Lung (tissue), 12 donors: ENCODE results near the gene RAB3IL1. TPM values are rescaled to one million over a fixed set of nuclear protein-coding genes. Genes with fewer than 3 reads are reported as not detected.

ENCODE experiments used
- ATAC-seq: fragments of 200-7000 bp; cut with Tn5 transposase; one replicate; pipeline ENCODE4 v1.9.1; 2020; ENCODE audit warnings: moderate number of reproducible peaks; ENCODE audit not compliant: insufficient read depth, low FRiP score
- DNase-seq, 3 donors: peaks; one replicate each; pipeline ENCODE4 v3.0.0-alpha.2; 2013 to 2017
- H3K27ac ChIP-seq, 2 donors: one replicate each; pipeline ENCODE4 v1.5.1; 2013; ENCODE audit warnings: mild to moderate bottlenecking in 2 of 2, moderate library complexity in 2 of 2, control low read depth in 1 of 2, inconsistent platforms in 1 of 2, low read depth in 1 of 2, low read length in 1 of 2
- H3K27me3 ChIP-seq, 3 donors: one replicate each; pipeline ENCODE4 v1.5.1; 2013; ENCODE audit warnings: low read length in 2 of 3; ENCODE audit not compliant: control insufficient read depth in 3 of 3, insufficient read depth in 3 of 3
- H3K36me3 ChIP-seq, 4 donors: one replicate each; pipeline ENCODE4 v1.5.1; 2013; ENCODE audit warnings: low read length in 4 of 4, mild to moderate bottlenecking in 1 of 4, moderate library complexity in 1 of 4; ENCODE audit not compliant: control insufficient read depth in 4 of 4, insufficient read depth in 4 of 4
- H3K4me1 ChIP-seq, 5 donors: one replicate each; pipeline ENCODE4 v1.5.1; 2013; ENCODE audit warnings: low read length in 5 of 5, mild to moderate bottlenecking in 2 of 5, moderate library complexity in 1 of 5; ENCODE audit not compliant: control insufficient read depth in 5 of 5, insufficient read depth in 5 of 5
- H3K4me3 ChIP-seq: one replicate; pipeline ENCODE4 v1.5.1; 2013; ENCODE audit warnings: mild to moderate bottlenecking, control low read depth, moderate library complexity
- H3K9ac ChIP-seq, 2 donors: one replicate each; pipeline ENCODE4 v1.5.1; 2013; ENCODE audit warnings: low read length in 2 of 2, control low read depth in 1 of 2; ENCODE audit not compliant: insufficient read depth in 1 of 2
- H3K9me3 ChIP-seq, 4 donors: one replicate each; pipeline ENCODE4 v1.5.1; 2013; ENCODE audit warnings: low read length in 3 of 4, mild to moderate bottlenecking in 1 of 4, moderate library complexity in 1 of 4; ENCODE audit not compliant: control insufficient read depth in 4 of 4, insufficient read depth in 3 of 4
- WGBS, 2 donors: extraction: QIAGEN DNeasy Blood & Tissue Kit; methylation state at CpG; one replicate each; pipeline ENCODE4 v1.1.7; 2013; 5-methylcytosine and 5-hydroxymethylcytosine counted together
- polyA plus RNA-seq, 2 donors: library from polyadenylated mRNA; stranded (reverse); fragments of 200-250 nt; gene quantifications; one replicate each; pipeline ENCODE4 v1.2.1, GENCODE V29; 2013
- total RNA-seq, 2 donors: library from RNA; depleted of rRNA in 1 of 2; stranded (reverse); fragments of >200 nt in 1 of 2; gene quantifications; one replicate each; pipeline ENCODE4 v1.2.1, GENCODE V29; 2014 to 2021
- TF ChIP-seq, protein P1 (sequence below): IDR thresholded peaks from 2 replicates; pipeline ENCODE4 v1.5.1; 2012; ENCODE audit warnings: mild to moderate bottlenecking; ENCODE audit errors: control extremely low read depth, extremely low read depth
- donor health status: control.
- donor health status: control.
- donor health status: Bipolar disorder and iron deficiency.
- donor health status: healthy.
- donor health status: DM: yes; HTN: yes; CAD: no.

The RAB3IL1 gene
- total and polyA plus RNA-seq, 4 donors, result 6.7 to 20.8 (median 9.8) TPM

DNA sequence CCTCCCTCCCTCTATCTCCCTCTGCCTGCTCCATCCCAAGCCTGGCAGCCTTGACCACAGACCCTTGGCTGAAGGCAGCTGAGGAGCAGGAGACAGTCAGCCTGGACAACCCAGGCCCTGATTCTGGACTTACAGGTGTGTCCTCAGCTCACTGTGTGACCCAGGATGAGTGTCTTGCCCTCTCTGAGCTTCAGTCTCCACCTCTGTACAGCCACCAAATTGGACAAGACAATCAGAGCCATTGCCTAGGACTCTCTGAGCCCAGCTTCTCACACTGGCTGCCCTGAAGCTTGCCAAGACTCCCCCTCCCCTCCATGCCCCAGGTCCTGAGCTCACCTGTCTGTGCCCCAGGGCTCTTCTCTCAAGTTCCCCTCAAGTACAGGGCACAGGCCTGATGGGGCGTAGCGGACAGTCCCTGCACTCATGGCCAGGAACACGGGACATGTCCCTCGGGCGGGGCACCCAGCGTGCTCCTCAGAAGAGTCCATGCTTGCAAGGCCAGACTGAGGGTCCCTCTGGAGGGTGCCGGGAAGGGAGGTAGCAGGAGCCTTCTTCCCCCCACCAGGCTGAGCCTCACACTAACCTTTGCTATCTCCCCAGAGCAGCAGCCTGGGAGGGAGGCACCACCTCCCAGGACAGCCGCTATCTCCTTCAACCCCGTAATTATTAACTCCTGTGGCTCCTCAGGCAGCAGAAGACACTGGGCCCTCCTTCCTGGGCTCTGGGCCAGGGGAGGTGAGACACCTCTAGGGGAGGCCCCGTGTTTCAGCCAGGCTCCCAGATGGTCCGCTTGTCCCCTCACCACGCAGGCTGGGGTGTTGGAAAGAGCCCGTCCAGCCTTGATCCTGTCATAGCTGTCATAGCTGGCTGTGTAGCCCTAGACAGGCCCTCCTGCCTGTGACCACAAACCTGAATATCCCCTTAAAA lies 2.6 kb upstream of the RAB3IL1 start:
- DNase-seq (no peak), ATAC-seq (no peak)
- Histone ChIP-seq H3K27ac (peak overlapping the region in 1 of 2 donors; percentile 37), H3K27me3 (peaks cover 0 to 18% (median 0%) of the 10 kb centered on the region in 3 donors), H3K9me3 (no peaks in the 10 kb centered on the region), H3K9ac (no peak overlapping the region), H3K36me3 (no peaks in the 10 kb centered on the region), H3K4me1 (peaks cover 5 to 34% (median 19%) of the 10 kb centered on the region in 5 donors), H3K4me3 (no peak overlapping the region)
- WGBS, 2 donors, result 76 to 90% methylated on average over 13 of the region's 13 CpGs
- TF ChIP-seq, protein P1, sequence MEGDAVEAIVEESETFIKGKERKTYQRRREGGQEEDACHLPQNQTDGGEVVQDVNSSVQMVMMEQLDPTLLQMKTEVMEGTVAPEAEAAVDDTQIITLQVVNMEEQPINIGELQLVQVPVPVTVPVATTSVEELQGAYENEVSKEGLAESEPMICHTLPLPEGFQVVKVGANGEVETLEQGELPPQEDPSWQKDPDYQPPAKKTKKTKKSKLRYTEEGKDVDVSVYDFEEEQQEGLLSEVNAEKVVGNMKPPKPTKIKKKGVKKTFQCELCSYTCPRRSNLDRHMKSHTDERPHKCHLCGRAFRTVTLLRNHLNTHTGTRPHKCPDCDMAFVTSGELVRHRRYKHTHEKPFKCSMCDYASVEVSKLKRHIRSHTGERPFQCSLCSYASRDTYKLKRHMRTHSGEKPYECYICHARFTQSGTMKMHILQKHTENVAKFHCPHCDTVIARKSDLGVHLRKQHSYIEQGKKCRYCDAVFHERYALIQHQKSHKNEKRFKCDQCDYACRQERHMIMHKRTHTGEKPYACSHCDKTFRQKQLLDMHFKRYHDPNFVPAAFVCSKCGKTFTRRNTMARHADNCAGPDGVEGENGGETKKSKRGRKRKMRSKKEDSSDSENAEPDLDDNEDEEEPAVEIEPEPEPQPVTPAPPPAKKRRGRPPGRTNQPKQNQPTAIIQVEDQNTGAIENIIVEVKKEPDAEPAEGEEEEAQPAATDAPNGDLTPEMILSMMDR, result no peak

DNA sequence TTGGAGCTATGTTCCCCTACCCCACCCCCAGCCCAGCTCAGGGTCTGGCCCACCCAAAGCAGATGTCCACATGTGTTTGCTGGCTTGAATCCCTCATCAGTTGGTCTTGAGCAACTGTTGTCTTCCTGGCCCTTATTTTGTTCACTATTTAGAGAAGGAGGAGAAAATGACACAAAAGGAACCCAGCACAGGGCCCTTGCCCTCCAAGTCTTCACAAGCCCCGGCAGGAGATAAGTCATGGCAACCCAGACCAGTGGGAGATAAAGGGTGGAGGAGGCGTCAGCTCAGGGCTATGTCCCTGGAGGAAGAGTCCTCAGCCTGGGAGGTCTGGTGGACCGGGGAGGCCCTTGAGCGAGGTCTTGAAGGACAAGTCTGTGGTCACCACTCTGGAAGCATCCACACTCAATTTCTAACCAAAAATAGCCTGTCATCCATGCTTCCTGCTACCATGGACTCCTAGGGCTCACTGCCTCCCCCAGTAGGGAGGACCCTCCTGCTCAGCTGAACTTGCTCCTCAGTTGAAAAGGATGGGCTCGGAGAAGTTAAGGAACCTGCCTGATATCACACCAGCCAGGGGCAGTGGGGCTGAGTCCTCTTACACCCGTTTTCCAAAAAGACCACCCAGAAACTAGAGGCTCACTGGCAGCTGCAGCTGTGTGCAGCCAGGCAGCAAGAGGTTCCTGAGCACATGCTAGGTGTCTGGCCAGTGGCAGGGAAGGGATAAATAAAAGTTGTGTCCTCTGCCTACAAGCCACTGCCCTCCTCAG lies 1.8 kb upstream of the RAB3IL1 start:
- no peak overlapping the region for H3K9ac ChIP-seq
- peaks cover 0 to 18% (median 0%) of the 10 kb centered on the region in 3 donors for H3K27me3 ChIP-seq

DNA sequence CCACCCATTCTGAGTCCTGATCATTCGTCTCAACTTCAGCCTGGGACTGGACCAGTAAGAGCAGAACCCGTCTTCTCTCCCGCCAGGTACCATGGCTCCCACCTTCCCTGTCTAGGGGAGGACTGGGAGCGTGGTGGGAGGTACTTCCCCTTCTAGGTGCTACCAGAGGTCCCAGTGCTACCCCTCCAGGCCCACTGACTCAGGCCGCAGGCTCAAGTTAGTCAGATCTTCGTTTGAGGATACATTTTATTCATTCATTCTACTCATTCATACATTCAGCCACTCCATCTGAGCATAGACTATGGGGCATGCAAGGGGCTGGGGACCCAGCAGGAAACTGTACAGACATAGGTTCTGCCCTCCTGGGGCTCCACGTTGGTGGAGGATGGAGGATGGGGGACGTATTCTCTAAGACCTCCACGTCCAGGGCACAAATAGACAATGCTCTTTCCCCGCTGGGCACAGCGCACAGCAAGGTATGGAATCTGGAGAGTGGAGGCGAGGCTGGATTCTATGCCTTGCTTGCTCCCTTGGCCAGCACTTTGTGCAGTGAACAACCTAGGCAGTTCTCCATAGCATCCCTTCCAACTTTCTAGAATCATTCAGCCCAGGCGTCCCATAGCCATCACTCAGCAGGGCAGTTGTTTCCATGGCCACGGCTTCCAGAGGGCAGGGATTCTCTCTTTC lies 1.0 kb upstream of the RAB3IL1 start:
- peak overlapping the region in 1 of 2 donors; percentile 59 for H3K9ac ChIP-seq

More for the DNA sequence above, 1.8 kb upstream of the RAB3IL1 start:
- peak overlapping the region; percentile 37 to 42 for H3K27ac ChIP-seq
- DNase-seq (peak in 1 of 3 donors; percentile 58), ATAC-seq (no peak)
- peaks cover 5 to 33% (median 19%) of the 10 kb centered on the region in 5 donors for H3K4me1 ChIP-seq
- no peak overlapping the region for H3K4me3 ChIP-seq
- no peaks in the 10 kb centered on the region for H3K9me3 ChIP-seq
- WGBS, 2 donors, result 75 to 77% methylated on average over 6 of the region's 6 CpGs
- H3K36me3 ChIP-seq, result no peaks in the 10 kb centered on the region
- TF ChIP-seq, protein P1, result no peak

More for the DNA sequence above, 1.0 kb upstream of the RAB3IL1 start:
- Histone ChIP-seq H3K27me3 (peaks cover 0 to 18% (median 0%) of the 10 kb centered on the region in 3 donors), H3K4me1 (peaks cover 5 to 26% (median 14%) of the 10 kb centered on the region in 5 donors), H3K27ac (peak overlapping the region; percentile 4 to 41), H3K4me3 (no peak overlapping the region), H3K9me3 (no peaks in the 10 kb centered on the region), H3K36me3 (no peaks in the 10 kb centered on the region)
- TF ChIP-seq, protein P1, result no peak
- 77 to 81% methylated on average over 14 of the region's 14 CpGs for WGBS, 2 donors
- ATAC-seq, result no peak
- no peak for DNase-seq
